Neural progenitor cell (in vitro differentiated cells): ENCODE data around the gene PJA1. TPM values are rescaled to one million over a fixed set of nuclear protein-coding genes. Genes with fewer than 3 reads are reported as not detected.
A peak's percentile ranks its signal among the peaks of the same experiment; 100 is the strongest.

ENCODE experiments used
- DNase-seq: peaks from one replicate; pipeline ENCODE4 v3.0.0-alpha.2; 2016; ENCODE audit warnings: low spot score
- H2AFZ ChIP-seq: fragments of 200-600 bp; sonication (generic); replicated peaks from 2 replicates; pipeline ENCODE4 v1.6.1; 2016; ENCODE audit warnings: antibody characterized with exemption
- H3F3A ChIP-seq: fragments of 200-600 bp; sonication (generic); 2 replicates; pipeline ENCODE4 v1.6.1; 2016; ENCODE audit warnings: antibody characterized with exemption, low read depth
- H3K27ac ChIP-seq: fragments of 200-600 bp; sonication (generic); 2 replicates; pipeline ENCODE4 v1.5.1; 2016; ENCODE audit warnings: mild to moderate bottlenecking
- H3K27me3 ChIP-seq: fragments of 200-600 bp; sonication (generic); 2 replicates; pipeline ENCODE4 v1.6.1; 2016; ENCODE audit warnings: mild to moderate bottlenecking, moderate library complexity
- H3K36me3 ChIP-seq: fragments of 200-600 bp; sonication (generic); 2 replicates; pipeline ENCODE4 v1.5.1; 2016
- H3K4me1 ChIP-seq: fragments of 200-600 bp; sonication (generic); 2 replicates; pipeline ENCODE4 v1.6.1; 2016; ENCODE audit warnings: mixed run types
- H3K4me2 ChIP-seq: fragments of 200-600 bp; sonication (generic); 2 replicates; pipeline ENCODE4 v1.6.1; 2016
- H3K4me3 ChIP-seq: fragments of 200-600 bp; sonication (generic); 2 replicates; pipeline ENCODE4 v1.5.1; 2016
- H3K79me2 ChIP-seq: fragments of 200-600 bp; sonication (generic); 2 replicates; pipeline ENCODE4 v1.6.1; 2016; ENCODE audit warnings: low read depth
- H3K9ac ChIP-seq: fragments of 200-600 bp; sonication (generic); 2 replicates; pipeline ENCODE4 v1.6.1; 2016
- H3K9me3 ChIP-seq: fragments of 200-600 bp; sonication (generic); 2 replicates; pipeline ENCODE4 v1.5.1; 2016; ENCODE audit warnings: low read depth
- H4K20me1 ChIP-seq: fragments of 200-600 bp; sonication (generic); 2 replicates; pipeline ENCODE4 v1.6.1; 2016; ENCODE audit warnings: low read depth
- H3K27ac Mint-ChIP-seq: 3 replicates; pipeline ENCODE4 v1.8.0; 2021; ENCODE audit warnings: mixed read lengths
- H3K27me3 Mint-ChIP-seq: 2 replicates; pipeline ENCODE4 v1.8.0; 2022; ENCODE audit warnings: low read depth, mild to moderate bottlenecking, inconsistent platforms, moderate library complexity, mixed read lengths; ENCODE audit not compliant: insufficient read depth
- H3K36me3 Mint-ChIP-seq: 3 replicates; pipeline ENCODE4 v1.8.0; 2021; ENCODE audit warnings: mixed read lengths
- H3K4me1 Mint-ChIP-seq: 3 replicates; pipeline ENCODE4 v1.8.0; 2021; ENCODE audit warnings: mixed read lengths
- H3K4me3 Mint-ChIP-seq: 3 replicates; pipeline ENCODE4 v1.8.0; 2021; ENCODE audit warnings: mild to moderate bottlenecking, moderate library complexity, mixed read lengths
- H3K9me3 Mint-ChIP-seq: 3 replicates; pipeline ENCODE4 v1.8.0; 2020; ENCODE audit warnings: mixed read lengths
- EZH2 ChIP-seq: fragments of 200-600 bp; sonication (generic); IDR thresholded peaks from 2 replicates; pipeline ENCODE4 v1.6.1; 2017; ENCODE audit warnings: antibody characterized with exemption, mild to moderate bottlenecking, moderate library complexity
- EZH2phosphoT487 ChIP-seq: fragments of 200-600 bp; sonication (generic); IDR thresholded peaks from 2 replicates; pipeline ENCODE4 v1.6.1; 2017; ENCODE audit warnings: antibody characterized with exemption
- total RNA-seq: library from RNA; depleted of rRNA; stranded (reverse); fragments of >200 nt; gene quantifications from 2 replicates; pipeline ENCODE4 v1.2.3, GENCODE V29; 2015; ENCODE audit warnings: low replicate concordance
- TF ChIP-seq, protein P1 (sequence below): fragments of 200-600 bp; sonication (generic); IDR thresholded peaks from 2 replicates; pipeline ENCODE4 v1.5.1; 2017; ENCODE audit warnings: antibody characterized with exemption, mild to moderate bottlenecking

PJA1 gene
- total RNA-seq, 1 donor from 2014 or later = 62.1 TPM

DNA sequence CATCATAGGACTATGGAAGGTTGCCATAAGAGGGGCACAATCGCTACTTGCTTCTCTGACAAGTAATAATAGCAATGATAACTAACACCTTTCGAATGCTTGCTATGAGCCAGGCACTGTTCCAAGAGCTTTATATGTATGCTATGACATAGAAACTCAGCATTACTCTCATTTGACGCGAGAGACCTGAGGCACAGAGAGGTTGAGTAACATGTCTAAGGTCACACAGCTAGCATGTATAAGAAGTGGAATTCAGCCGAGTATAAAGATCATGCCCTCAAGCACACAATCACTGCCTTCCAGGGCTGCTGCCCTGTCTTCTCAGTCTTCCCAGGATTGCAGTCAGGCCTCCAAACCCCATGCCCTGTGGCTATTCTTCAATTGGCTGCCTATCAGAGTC, 19.5 kb downstream of the PJA1 start:
- no peaks in the 10 kb centered on the region for H3K79me2 ChIP-seq
- no peak overlapping the region for H3K4me2 ChIP-seq
- H3K27ac ChIP-seq = no peak overlapping the region
- Mint-ChIP-seq H3K4me1 (peaks cover 53% of the 10 kb centered on the region), H3K4me3 (no peak overlapping the region), H3K36me3 (no peaks in the 10 kb centered on the region), H3K27ac (no peak overlapping the region), H3K27me3 (peaks cover 16% of the 10 kb centered on the region), H3K9me3 (no peaks in the 10 kb centered on the region)
- no peak overlapping the region for H3K9ac ChIP-seq
- no peak overlapping the region for H2AFZ ChIP-seq
- no peaks in the 10 kb centered on the region for H4K20me1 ChIP-seq
- TF ChIP-seq, protein P1, sequence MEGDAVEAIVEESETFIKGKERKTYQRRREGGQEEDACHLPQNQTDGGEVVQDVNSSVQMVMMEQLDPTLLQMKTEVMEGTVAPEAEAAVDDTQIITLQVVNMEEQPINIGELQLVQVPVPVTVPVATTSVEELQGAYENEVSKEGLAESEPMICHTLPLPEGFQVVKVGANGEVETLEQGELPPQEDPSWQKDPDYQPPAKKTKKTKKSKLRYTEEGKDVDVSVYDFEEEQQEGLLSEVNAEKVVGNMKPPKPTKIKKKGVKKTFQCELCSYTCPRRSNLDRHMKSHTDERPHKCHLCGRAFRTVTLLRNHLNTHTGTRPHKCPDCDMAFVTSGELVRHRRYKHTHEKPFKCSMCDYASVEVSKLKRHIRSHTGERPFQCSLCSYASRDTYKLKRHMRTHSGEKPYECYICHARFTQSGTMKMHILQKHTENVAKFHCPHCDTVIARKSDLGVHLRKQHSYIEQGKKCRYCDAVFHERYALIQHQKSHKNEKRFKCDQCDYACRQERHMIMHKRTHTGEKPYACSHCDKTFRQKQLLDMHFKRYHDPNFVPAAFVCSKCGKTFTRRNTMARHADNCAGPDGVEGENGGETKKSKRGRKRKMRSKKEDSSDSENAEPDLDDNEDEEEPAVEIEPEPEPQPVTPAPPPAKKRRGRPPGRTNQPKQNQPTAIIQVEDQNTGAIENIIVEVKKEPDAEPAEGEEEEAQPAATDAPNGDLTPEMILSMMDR = no peak
- no peak for TF ChIP-seq EZH2phosphoT487
- TF ChIP-seq EZH2 = no peak
- no peaks in the 10 kb centered on the region for H3K9me3 ChIP-seq
- H3K36me3 ChIP-seq = no peaks in the 10 kb centered on the region
- H3K4me1 ChIP-seq = peaks cover 25% of the 10 kb centered on the region
- no peaks in the 10 kb centered on the region for H3K27me3 ChIP-seq
- DNase-seq = no peak
- H3K4me3 ChIP-seq = no peak overlapping the region
- H3F3A ChIP-seq = peaks cover 24% of the 10 kb centered on the region

DNA sequence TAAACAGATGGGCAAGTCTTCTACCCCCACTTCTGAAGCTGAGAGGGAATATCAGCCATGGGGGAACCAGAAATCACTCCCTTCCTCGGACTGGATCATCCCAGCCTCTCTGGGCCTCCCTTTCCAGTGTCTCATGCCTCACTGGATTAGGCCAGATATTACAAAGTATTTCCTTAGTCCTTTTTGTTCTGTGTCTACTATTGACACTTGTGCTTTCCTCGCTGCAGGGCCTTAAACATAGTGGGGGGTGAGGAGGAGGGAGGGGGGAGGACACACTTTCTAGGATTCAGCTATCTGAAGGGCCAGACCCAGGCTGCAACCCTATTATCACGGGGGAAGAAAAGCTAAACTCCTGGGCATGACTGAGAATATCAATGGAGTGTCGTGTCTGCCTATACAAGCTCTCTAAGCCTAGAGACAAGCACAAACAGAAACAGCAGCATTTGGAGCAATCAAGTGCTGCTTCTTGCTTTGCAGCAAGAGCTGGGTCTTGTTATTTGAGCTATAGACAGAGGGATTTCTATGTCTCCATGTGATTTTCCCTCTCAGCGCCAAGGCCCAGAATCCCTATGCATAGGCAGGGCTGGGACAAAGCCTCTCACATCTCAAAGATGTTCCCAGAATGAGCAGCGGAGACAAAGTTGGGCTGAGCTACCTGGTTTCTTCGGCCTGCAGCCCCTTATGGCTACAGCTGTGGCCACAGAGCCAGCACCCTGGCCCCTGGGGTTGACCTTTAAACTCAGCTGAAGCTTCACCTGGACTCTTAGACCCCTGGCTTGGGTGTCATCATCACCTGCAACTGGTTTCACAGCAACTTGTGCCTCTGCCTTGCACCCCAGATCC, 20.2 kb downstream of the PJA1 start:
- Histone ChIP-seq H3K36me3 (no peaks in the 10 kb centered on the region), H3K27ac (no peak overlapping the region), H3K79me2 (no peaks in the 10 kb centered on the region), H3F3A (peaks cover 19% of the 10 kb centered on the region), H3K4me1 (peaks cover 25% of the 10 kb centered on the region), H3K9ac (no peak overlapping the region), H3K27me3 (no peaks in the 10 kb centered on the region), H3K4me2 (peak overlapping the region; percentile 4), H2AFZ (no peak overlapping the region), H3K4me3 (no peak overlapping the region), H3K9me3 (no peaks in the 10 kb centered on the region), H4K20me1 (no peaks in the 10 kb centered on the region)
- Mint-ChIP-seq H3K27ac (peak overlapping the region; percentile 97), H3K27me3 (peaks cover 16% of the 10 kb centered on the region), H3K36me3 (no peaks in the 10 kb centered on the region), H3K9me3 (peaks cover 3% of the 10 kb centered on the region), H3K4me3 (no peak overlapping the region), H3K4me1 (peaks cover 54% of the 10 kb centered on the region)
- DNase-seq = no peak
- TF ChIP-seq EZH2 = no peak
- no peak for TF ChIP-seq EZH2phosphoT487
- TF ChIP-seq, protein P1 = no peak

DNA sequence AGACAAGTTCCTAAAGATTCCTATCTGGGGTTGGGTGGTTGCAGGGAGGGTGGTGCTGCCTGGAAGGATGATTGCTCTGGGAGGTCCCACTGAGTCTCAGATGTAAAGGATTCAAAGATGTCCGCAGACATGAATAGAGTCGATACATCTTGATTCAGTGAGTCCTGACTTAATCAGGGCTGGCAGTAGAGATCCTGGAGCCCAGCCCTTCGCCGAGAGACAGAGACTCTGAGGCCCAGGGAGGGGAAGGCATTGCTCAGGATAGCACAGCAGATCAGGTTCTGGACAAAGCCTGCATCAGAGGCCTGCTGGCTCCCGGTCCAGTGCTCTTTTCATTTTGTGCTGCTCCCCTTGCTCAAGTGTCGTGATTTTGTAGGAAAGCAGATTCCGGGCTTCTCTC, 21.7 kb downstream of the PJA1 start:
- Histone ChIP-seq H3K4me3 (no peak overlapping the region), H3K9ac (no peak overlapping the region), H3K27me3 (no peaks in the 10 kb centered on the region), H3K4me1 (peaks cover 26% of the 10 kb centered on the region), H2AFZ (no peak overlapping the region), H3K4me2 (no peak overlapping the region), H3K27ac (no peak overlapping the region), H3F3A (peaks cover 8% of the 10 kb centered on the region), H3K36me3 (no peaks in the 10 kb centered on the region), H4K20me1 (no peaks in the 10 kb centered on the region), H3K9me3 (no peaks in the 10 kb centered on the region), H3K79me2 (no peaks in the 10 kb centered on the region)
- peaks cover 4% of the 10 kb centered on the region for H3K9me3 Mint-ChIP-seq
- peaks cover 56% of the 10 kb centered on the region for H3K4me1 Mint-ChIP-seq
- DNase-seq = no peak
- no peak overlapping the region for H3K4me3 Mint-ChIP-seq
- peaks cover 16% of the 10 kb centered on the region for H3K27me3 Mint-ChIP-seq
- H3K27ac Mint-ChIP-seq = peak overlapping the region; percentile 69
- H3K36me3 Mint-ChIP-seq = no peaks in the 10 kb centered on the region
- TF ChIP-seq, protein P1 = no peak
- TF ChIP-seq EZH2phosphoT487 (no peak), EZH2 (no peak)
